Nephron (organoid): Measurements from ENCODE around the gene TRA2A.

ENCODE experiments used
- H3K27ac Mint-ChIP-seq, 3 experiments: 2 replicates each; pipeline ENCODE4 v1.8.0; 2020; ENCODE audit warnings: mixed read lengths in 3 of 3, mild to moderate bottlenecking in 2 of 3, moderate library complexity in 1 of 3
- H3K27me3 Mint-ChIP-seq: 2 replicates; pipeline ENCODE4 v1.8.0; 2021; ENCODE audit warnings: low read depth, mild to moderate bottlenecking, moderate library complexity, mixed read lengths
- H3K36me3 Mint-ChIP-seq: 2 replicates; pipeline ENCODE4 v1.8.0; 2020; ENCODE audit warnings: low read depth, mixed read lengths
- H3K4me1 Mint-ChIP-seq: 2 replicates; pipeline ENCODE4 v1.8.0; 2020; ENCODE audit warnings: mixed read lengths
- H3K4me3 Mint-ChIP-seq, 3 experiments: 2 replicates each; pipeline ENCODE4 v1.8.0; 2020; ENCODE audit warnings: mild to moderate bottlenecking in 3 of 3, mixed read lengths in 3 of 3, moderate library complexity in 2 of 3
- H3K9me3 Mint-ChIP-seq: 2 replicates; pipeline ENCODE4 v1.8.0; 2020; ENCODE audit warnings: mixed read lengths
- TF ChIP-seq, protein P1 (sequence below), 3 experiments: fragments of 200-600 bp; sonication (generic); IDR thresholded peaks; one replicate each; pipeline ENCODE4 v1.5.0; 2021; ENCODE audit warnings: antibody characterized with exemption in 3 of 3; ENCODE audit not compliant: unreplicated experiment in 3 of 3

TRA2A gene

DNA sequence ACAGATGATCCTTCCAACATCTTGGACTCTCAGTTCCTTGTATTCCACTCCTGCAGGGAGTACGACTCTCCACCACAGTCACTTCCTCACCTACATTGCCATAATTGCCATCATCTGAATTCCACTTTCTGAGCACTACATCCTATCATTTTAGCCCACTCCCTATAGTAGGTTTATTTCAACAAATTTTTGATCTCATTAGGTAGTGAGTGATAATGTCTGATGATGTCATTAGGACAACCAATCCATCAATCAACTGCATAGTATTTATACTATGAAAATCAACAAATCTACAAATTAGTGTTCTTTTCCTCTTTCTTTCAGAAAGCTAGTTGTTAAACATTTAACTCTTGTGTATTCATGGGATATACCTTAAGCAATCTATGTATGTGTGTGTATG lies 13.7 kb upstream of the TRA2A start:
- peaks cover 3% of the 10 kb centered on the region for H3K27me3 Mint-ChIP-seq
- no peaks in the 10 kb centered on the region for H3K4me1 Mint-ChIP-seq
- H3K36me3 Mint-ChIP-seq: no peaks in the 10 kb centered on the region
- TF ChIP-seq, protein P1, sequence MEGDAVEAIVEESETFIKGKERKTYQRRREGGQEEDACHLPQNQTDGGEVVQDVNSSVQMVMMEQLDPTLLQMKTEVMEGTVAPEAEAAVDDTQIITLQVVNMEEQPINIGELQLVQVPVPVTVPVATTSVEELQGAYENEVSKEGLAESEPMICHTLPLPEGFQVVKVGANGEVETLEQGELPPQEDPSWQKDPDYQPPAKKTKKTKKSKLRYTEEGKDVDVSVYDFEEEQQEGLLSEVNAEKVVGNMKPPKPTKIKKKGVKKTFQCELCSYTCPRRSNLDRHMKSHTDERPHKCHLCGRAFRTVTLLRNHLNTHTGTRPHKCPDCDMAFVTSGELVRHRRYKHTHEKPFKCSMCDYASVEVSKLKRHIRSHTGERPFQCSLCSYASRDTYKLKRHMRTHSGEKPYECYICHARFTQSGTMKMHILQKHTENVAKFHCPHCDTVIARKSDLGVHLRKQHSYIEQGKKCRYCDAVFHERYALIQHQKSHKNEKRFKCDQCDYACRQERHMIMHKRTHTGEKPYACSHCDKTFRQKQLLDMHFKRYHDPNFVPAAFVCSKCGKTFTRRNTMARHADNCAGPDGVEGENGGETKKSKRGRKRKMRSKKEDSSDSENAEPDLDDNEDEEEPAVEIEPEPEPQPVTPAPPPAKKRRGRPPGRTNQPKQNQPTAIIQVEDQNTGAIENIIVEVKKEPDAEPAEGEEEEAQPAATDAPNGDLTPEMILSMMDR (IDR thresholded peaks at IDR 0.05; ENCODE audit: unreplicated experiment in 3 of 3): no peak
- H3K27ac Mint-ChIP-seq: no peak overlapping the region
- no peaks in the 10 kb centered on the region for H3K9me3 Mint-ChIP-seq
- no peak overlapping the region for H3K4me3 Mint-ChIP-seq

DNA sequence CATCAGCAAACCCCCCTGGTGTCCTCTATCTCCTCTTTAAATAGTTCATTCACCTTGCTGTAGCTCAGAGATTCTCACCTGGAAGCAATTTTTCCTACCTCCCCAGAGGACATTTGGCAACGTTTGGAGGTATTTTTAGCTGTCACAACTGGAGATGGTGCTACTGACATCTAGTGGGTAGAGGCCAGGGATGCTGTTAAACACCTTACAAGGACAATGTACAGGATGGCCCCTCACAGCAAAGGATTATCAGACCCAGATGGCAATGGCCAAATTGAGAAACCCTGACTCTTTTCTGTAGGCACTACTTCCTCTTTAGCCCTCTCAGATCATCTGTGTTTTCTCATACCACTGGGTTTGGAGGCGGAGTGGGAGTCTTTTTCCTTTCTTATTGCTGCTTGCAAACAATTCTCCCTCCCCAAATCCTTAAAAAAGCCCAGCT lies 13.2 kb upstream of the TRA2A start:
- no peaks in the 10 kb centered on the region for H3K4me1 Mint-ChIP-seq
- no peak overlapping the region for H3K4me3 Mint-ChIP-seq
- no peaks in the 10 kb centered on the region for H3K36me3 Mint-ChIP-seq
- H3K27ac Mint-ChIP-seq: no peak overlapping the region
- H3K27me3 Mint-ChIP-seq: peaks cover 3% of the 10 kb centered on the region
- no peaks in the 10 kb centered on the region for H3K9me3 Mint-ChIP-seq
- TF ChIP-seq, protein P1 (IDR thresholded peaks at IDR 0.05; ENCODE audit: unreplicated experiment in 3 of 3): peak in 2 of 3 experiments; percentile 17 to 26

DNA sequence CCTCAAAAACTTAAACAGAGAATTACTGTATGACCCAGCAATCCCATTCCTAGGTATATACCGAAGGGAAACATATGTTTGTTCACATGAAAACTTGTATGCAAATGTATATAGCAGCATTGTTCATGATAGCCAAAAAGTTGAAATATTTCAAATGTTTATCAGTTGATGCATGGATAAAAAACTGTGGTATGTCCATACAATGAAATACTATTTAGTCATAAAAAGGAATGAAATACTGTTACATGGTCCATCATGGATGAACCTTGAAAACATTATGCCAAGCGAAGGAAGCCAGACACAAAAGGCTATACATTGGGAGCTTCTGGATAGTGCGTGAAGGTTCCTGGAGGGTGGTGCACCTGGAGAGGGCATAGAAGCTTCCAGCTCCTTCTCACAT lies 11.0 kb upstream of the TRA2A start:
- Mint-ChIP-seq H3K9me3 (no peaks in the 10 kb centered on the region), H3K27ac (no peak overlapping the region), H3K27me3 (peaks cover 3% of the 10 kb centered on the region), H3K4me3 (no peak overlapping the region), H3K36me3 (no peaks in the 10 kb centered on the region), H3K4me1 (no peaks in the 10 kb centered on the region)
- TF ChIP-seq, protein P1 (IDR thresholded peaks at IDR 0.05; ENCODE audit: unreplicated experiment in 3 of 3): no peak

DNA sequence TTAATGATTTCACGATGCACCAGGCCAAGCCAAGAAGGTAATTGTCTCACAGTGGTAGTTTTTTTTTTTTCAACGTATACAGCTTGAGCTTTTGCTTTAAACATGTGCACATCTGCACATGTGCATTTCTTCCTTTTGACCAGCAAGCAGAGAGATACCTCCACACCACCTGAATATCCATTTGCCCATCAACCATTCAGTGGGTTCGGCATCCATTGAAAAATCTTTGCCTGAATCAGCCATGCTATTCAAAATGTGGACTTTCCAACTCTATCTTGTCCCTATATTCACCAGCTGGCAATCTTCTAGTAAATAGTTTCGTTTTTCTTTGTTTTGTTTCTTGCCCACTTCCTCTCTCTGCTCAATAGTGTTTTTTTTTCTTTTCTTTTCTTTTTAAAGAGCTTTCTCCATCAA lies 7.7 kb upstream of the TRA2A start:
- H3K27me3 Mint-ChIP-seq: no peaks in the 10 kb centered on the region
- H3K27ac Mint-ChIP-seq: no peak overlapping the region
- TF ChIP-seq, protein P1 (IDR thresholded peaks at IDR 0.05; ENCODE audit: unreplicated experiment in 3 of 3): no peak
- H3K4me3 Mint-ChIP-seq: no peak overlapping the region
- H3K36me3 Mint-ChIP-seq: no peaks in the 10 kb centered on the region
- no peaks in the 10 kb centered on the region for H3K4me1 Mint-ChIP-seq
- no peaks in the 10 kb centered on the region for H3K9me3 Mint-ChIP-seq

DNA sequence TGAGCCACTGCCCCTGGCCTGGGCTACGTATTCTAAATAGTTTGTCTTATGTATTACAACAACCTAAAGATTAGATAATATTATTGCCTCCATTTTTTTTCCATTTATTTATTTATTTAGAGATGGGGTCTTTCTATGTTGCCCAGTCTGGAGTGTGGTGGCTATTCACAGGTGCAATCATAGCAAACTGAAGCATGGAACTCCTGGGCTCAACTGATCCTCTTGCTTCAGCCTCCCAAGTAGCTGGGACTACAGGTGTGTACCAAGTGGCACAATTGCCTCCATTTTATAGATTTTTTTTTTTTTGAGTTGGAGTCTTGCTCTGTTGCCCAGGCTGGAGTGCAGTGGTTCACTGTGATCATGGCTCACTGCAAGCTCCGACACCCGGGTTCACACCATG lies 6.5 kb upstream of the TRA2A start:
- H3K36me3 Mint-ChIP-seq: no peaks in the 10 kb centered on the region
- no peak overlapping the region for H3K27ac Mint-ChIP-seq
- H3K9me3 Mint-ChIP-seq: no peaks in the 10 kb centered on the region
- no peaks in the 10 kb centered on the region for H3K4me1 Mint-ChIP-seq
- TF ChIP-seq, protein P1 (IDR thresholded peaks at IDR 0.05; ENCODE audit: unreplicated experiment in 3 of 3): no peak
- no peaks in the 10 kb centered on the region for H3K27me3 Mint-ChIP-seq
- H3K4me3 Mint-ChIP-seq: no peak overlapping the region

DNA sequence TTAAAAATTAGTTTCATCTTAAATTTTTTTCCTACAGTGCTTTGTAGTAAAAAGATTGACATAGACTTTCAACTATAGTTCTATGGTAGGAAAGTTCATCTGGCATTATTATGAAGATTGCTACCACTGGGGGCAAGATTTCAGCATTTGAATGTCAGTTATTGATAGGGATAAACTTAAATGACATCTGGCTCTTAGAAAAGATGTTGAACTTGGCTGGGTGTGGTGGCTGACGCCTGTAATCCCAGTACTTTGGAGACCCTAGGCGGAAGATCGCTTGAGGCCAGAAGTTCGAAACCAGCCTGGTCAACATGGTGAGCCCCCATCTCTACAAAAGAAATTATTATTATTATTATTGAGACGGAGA lies 1.4 kb upstream of the TRA2A start:
- Mint-ChIP-seq H3K36me3 (peaks cover 12% of the 10 kb centered on the region), H3K27ac (peak overlapping the region; percentile 79 to 93 (median 86)), H3K9me3 (no peaks in the 10 kb centered on the region), H3K4me1 (peaks cover 27% of the 10 kb centered on the region), H3K27me3 (peaks cover 3% of the 10 kb centered on the region), H3K4me3 (peak overlapping the region; percentile 76 to 84 (median 78))
- TF ChIP-seq, protein P1 (IDR thresholded peaks at IDR 0.05; ENCODE audit: unreplicated experiment in 3 of 3): no peak
